ENCODE data around the gene GSTM1. TPM values are rescaled to one million over a fixed set of nuclear protein-coding genes. Genes with fewer than 3 reads are reported as not detected.
A peak's percentile ranks its signal among the peaks of the same experiment; 100 is the strongest.

The GSTM1 gene
- total RNA-seq, 1 experiment from 2014 or later: not detected

DNA sequence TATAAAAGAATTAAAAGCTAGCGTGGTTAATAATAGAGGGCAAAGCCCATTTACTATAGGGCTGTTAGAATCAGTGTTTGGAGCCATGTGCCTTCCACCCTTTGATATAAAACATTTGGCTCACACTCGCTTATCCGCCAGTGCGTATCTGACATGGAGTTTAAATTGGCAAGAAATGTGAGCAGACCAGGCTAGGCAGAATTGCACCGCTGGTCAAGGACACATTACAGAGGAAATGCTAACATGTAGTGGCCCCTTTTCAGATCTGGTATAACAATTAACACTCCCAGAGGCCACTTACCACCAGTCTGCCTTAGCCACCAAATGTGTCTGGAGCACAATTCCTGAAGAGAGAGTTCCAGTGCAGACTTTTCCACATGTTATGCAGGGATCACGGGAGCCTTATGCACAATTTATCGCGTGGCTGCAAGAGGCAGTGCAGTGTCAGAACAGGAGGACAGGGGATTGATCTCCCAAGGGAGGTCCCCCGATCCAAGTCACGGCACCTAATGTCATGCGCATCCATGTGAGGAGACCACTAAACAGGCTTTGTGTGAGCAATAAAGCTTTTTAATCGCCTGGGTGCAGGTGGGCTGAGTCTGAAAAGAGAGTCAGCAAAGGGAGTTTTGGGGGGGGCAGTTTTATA lies 39.2 kb downstream of the GSTM1 start:
- no peak for DNase-seq (ENCODE audit: low spot score)

DNA sequence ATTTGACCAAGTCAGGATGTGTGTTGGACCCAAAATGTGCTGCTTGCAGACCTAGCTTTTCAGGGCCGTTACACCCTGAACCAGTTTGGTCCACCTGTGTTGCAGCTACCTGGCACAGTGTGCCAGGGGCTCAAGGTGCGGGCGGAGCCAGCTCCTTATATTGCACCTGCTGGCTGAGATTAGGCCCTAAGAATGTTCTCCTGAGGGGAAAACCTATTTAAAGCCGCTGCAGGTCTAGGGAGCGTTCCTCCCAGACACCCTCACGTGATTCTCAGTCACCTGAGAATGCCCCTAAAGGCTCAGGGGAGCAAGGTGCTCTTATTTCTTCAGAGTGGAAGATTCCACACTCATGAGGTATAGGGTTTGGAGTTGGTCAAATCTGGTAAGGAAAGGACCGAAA lies 41.3 kb downstream of the GSTM1 start:
- no peak for DNase-seq (ENCODE audit: low spot score)

- DNase-seq (ENCODE audit: low spot score): no peak
These were observed 43.0 kb downstream of the GSTM1 start for GRCh38 chr1:109730666-109731065.

GRCh38 chr1:109732390-109732881 lies 44.8 kb downstream of the GSTM1 start:
- no peak for DNase-seq (ENCODE audit: low spot score)

GRCh38 chr1:109733236-109733870 lies 45.7 kb downstream of the GSTM1 start:
- no peak for DNase-seq (ENCODE audit: low spot score)

- peak; percentile 27 for DNase-seq (ENCODE audit: low spot score)
These were observed 52.4 kb downstream of the GSTM1 start for GRCh38 chr1:109739738-109740614.

DNA sequence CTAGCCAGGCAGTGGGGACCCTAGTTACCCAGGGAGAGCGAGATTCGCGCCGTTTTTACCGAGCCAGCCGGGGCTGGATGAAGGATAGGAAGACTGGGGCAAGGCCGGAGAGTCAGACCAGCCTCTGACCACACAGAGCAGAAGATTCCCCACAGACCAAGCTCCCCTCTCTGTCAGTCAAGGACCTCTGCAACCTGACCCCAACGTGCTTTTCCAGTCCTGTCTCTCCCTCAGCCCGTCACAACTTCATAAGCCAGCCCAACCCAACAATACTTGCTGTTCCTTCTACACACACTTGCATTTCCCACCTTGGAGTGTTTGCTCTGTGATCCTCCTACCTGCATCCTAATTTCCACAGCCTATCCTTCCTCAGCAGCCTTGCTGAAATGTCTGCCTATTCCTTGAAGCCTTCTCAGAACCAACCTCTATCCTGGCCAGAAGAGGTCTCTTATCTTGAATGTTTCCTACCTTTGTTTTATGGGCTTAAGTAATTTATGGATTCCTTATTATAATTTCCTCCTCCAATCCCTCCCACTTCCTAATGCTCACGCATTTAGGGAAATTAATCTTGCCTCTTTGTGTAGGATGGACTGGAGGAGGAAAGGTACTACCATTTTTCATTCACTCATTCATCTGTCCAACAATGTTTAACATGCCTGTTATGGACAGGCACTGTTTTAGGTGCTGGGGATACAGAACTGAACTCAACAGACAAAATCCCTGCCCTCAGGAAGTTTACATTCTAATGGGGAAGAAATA lies 53.2 kb downstream of the GSTM1 start, which contains the start of gene GSTM3:
TSS of gene GSTM3 (minus strand) at position 424 of the 759 bp plus-strand sequence. CDS start 751 bp downstream, outside the sequence.
- no peak for DNase-seq (ENCODE audit: low spot score)

Other genes with a start within 250 kb of the GSTM1 start
- gene SYPL2, start 221.3 kb upstream of the GSTM1 start, total RNA-seq (2014; rRNA removed; shearing (Covaris generic)): 0.24 TPM in 1 of 2 replicates, not detected in the other
- gene ATXN7L2, start 203.9 kb upstream of the GSTM1 start, total RNA-seq (2014; rRNA removed; shearing (Covaris generic)): 3.0 and 5.4 TPM in 2 replicates
- 5.4 and 5.7 TPM in 2 replicates for gene CYB561D1, start 193.7 kb upstream of the GSTM1 start, total RNA-seq (2014; rRNA removed; shearing (Covaris generic))
- 0.10 TPM in 1 of 2 replicates, not detected in the other for gene AMIGO1, start 178.1 kb upstream of the GSTM1 start, total RNA-seq (2014; rRNA removed; shearing (Covaris generic))
- gene GPR61, start 147.9 kb upstream of the GSTM1 start, total RNA-seq (2014; rRNA removed; shearing (Covaris generic)): not detected in 2 replicates
- gene GNAI3, start 139.2 kb upstream of the GSTM1 start, total RNA-seq (2014; rRNA removed; shearing (Covaris generic)): 13.8 and 14.8 TPM in 2 replicates
- 0.41 TPM in 1 of 2 replicates, not detected in the other for gene GNAT2, start 68.2 kb upstream of the GSTM1 start, total RNA-seq (2014; rRNA removed; shearing (Covaris generic))
- gene AMPD2, start 68.0 kb upstream of the GSTM1 start, total RNA-seq (2014; rRNA removed; shearing (Covaris generic)): 47.5 and 75.8 TPM in 2 replicates
- 35.7 and 41.8 TPM in 2 replicates for gene GSTM4, start 31.7 kb upstream of the GSTM1 start, total RNA-seq (2014; rRNA removed; shearing (Covaris generic))
- 8.9 and 16.9 TPM in 2 replicates for gene GSTM2, start 19.8 kb upstream of the GSTM1 start, total RNA-seq (2014; rRNA removed; shearing (Covaris generic))
- gene GSTM5, start 24.4 kb downstream of the GSTM1 start, total RNA-seq (2014; rRNA removed; shearing (Covaris generic)): 0.03 TPM in 1 of 2 replicates, not detected in the other
- gene GSTM3, start 53.2 kb downstream of the GSTM1 start, total RNA-seq (2014; rRNA removed; shearing (Covaris generic)): 40.8 and 49.2 TPM in 2 replicates
- not detected in 2 replicates for gene EPS8L3, start 76.1 kb downstream of the GSTM1 start, total RNA-seq (2014; rRNA removed; shearing (Covaris generic))
- 46.2 and 61.2 TPM in 2 replicates for gene CSF1, start 223.0 kb downstream of the GSTM1 start, total RNA-seq (2014; rRNA removed; shearing (Covaris generic))